ENCODE measurements around the gene PSTPIP1. TPM values are rescaled to one million over a fixed set of nuclear protein-coding genes. Genes with fewer than 3 reads are reported as not detected.

Gene PSTPIP1
- total and polyA plus RNA-seq, 2 of the 8 experiments (the other 6 are each of a cell fraction or from before 2014, with no cell fraction given), result 1.6 to 1.8 TPM

- no peak overlapping the region for H3K56ac ChIP-seq (replicated peaks; ENCODE audit: insufficient read length, low read depth, low read length)
- H3K27me3 ChIP-seq (replicated peaks in 1 of 4; ENCODE audit: control insufficient read depth in 3 of 4, extremely low read depth in 1 of 4, insufficient read depth in 3 of 4, low read length in 3 of 4), result peaks cover 0 to 2% (median 0%) of the 10 kb centered on the region in 4 experiments; a peak in 1 of 7 replicates
- ChIA-PET POLR2A (ENCODE audit: partially characterized antibody) (interaction anchor here (0.6 to 0.8 kb wide), 2 partner anchors 11 to 13 kb away, joined by 3 read pairs; no protein-coding TSS in a partner anchor), CTCF (ENCODE audit: partially characterized antibody) (interaction anchor here (1.0 to 1.6 kb wide), 2 partner anchors 9 to 44 kb away, joined by 4 to 5 read pairs; no protein-coding TSS in a partner anchor)
- H3K23ac ChIP-seq (ENCODE audit: insufficient read length), result no peak overlapping the region
- H2BK5ac ChIP-seq (ENCODE audit: low read depth, low read length), result no peak overlapping the region
- 98% methylated on average over 3 of the region's 3 CpGs; no CpG with 5 or more reads in 1 of the 2 experiments for whole genome bisulfite sequencing, 2 experiments (ENCODE audit: extremely low coverage in 1 of 2, insufficient coverage in 1 of 2, insufficient read length in 1 of 2, insufficient replicate concordance in 2 of 2, low coverage in 1 of 2, low lambda C conversion rate in 2 of 2, missing lambda C conversion rate in 1 of 2)
- FAIRE-seq (no peak), DNase-seq (ENCODE audit: low read depth in 1 of 2, low spot score in 2 of 2) (no peak)
- H3K14ac ChIP-seq (ENCODE audit: insufficient read length), result no peak overlapping the region
- H2BK15ac ChIP-seq (ENCODE audit: low read length), result no peak overlapping the region
- H3K9ac ChIP-seq (replicated peaks in 1 of 4; ENCODE audit: extremely low read depth in 1 of 4, low read depth in 3 of 4, low read length in 3 of 4), result no peak overlapping the region
- H2BK120ac ChIP-seq (replicated peaks; ENCODE audit: low read depth, low read length), result no peak overlapping the region
- no peak overlapping the region for H4K91ac ChIP-seq (replicated peaks; ENCODE audit: insufficient read length, low read length)
- H3K79me2 ChIP-seq (ENCODE audit: control insufficient read depth in 1 of 2, insufficient read depth in 2 of 2, low read length in 2 of 2), result peaks cover 0 to 77% of the 10 kb centered on the region in 2 experiments; a peak in 2 of 4 replicates
- no peak overlapping the region for H3K4ac ChIP-seq (replicated peaks; ENCODE audit: insufficient read length, low read depth, low read length)
- H3K27ac ChIP-seq (ENCODE audit: low read depth, low read length), result no peak overlapping the region
- H4K20me1 ChIP-seq (replicated peaks in 1 of 2; ENCODE audit: control insufficient read depth in 1 of 2, insufficient read depth in 2 of 2, low read length in 2 of 2), result peaks cover 9 to 12% of the 10 kb centered on the region in 2 experiments
- peaks cover 6% of the 10 kb centered on the region for H3K23me2 ChIP-seq (ENCODE audit: low read depth, low read length)
- no peak overlapping the region for H4K5ac ChIP-seq (ENCODE audit: insufficient read length, low read depth, low read length)
- H3K4me2 ChIP-seq (ENCODE audit: insufficient read depth in 1 of 2, low read depth in 2 of 2, low read length in 2 of 2), result no peak overlapping the region
- H4K8ac ChIP-seq (ENCODE audit: extremely low read depth, insufficient read depth, low read length), result no peak overlapping the region
- H3K36me3 ChIP-seq (ENCODE audit: control insufficient read depth in 2 of 4, insufficient read depth in 4 of 4, low read length in 3 of 4), result no peaks in the 10 kb centered on the region
- peaks cover 1 to 10% (median 6%) of the 10 kb centered on the region in 4 experiments; a peak in 5 of 7 replicates for H3K4me1 ChIP-seq (replicated peaks in 1 of 4; ENCODE audit: control insufficient read depth in 3 of 4, insufficient read depth in 4 of 4, low read length in 3 of 4)
- H3K9me3 ChIP-seq (ENCODE audit: insufficient read depth in 2 of 2, low read depth in 1 of 2, low read length in 1 of 2), result no peaks in the 10 kb centered on the region
- no peak overlapping the region for H2AK5ac ChIP-seq (ENCODE audit: low read depth, low read length)
- H2BK20ac ChIP-seq (ENCODE audit: low read length), result no peak overlapping the region
- TF ChIP-seq CHD2 (IDR thresholded peaks at IDR 0.05; ENCODE audit: low read length), result no peak
- no peak for TF ChIP-seq RXRA (IDR thresholded peaks at IDR 0.05; ENCODE audit: insufficient read depth, low read depth, low read length)
- TF ChIP-seq EGR1 (IDR thresholded peaks at IDR 0.05; ENCODE audit: borderline replicate concordance, low read depth, low read length), result no peak
- TF ChIP-seq POLR2A (IDR thresholded peaks at IDR 0.05; ENCODE audit: control extremely low read depth in 1 of 2, low read depth in 2 of 2, low read length in 2 of 2), result no peak
- no peak for TF ChIP-seq EZH2 (IDR thresholded peaks at IDR 0.05; ENCODE audit: low read depth, low read length, severe bottlenecking)
- no peak for TF ChIP-seq ZNF274 (IDR thresholded peaks at IDR 0.05; ENCODE audit: borderline replicate concordance, extremely low read depth, low read length)
- TF ChIP-seq RAD21 (IDR thresholded peaks at IDR 0.05 in 1 of 2, conservative IDR thresholded peaks at IDR 0.05 in 1 of 2; ENCODE audit: low read depth in 2 of 2, low read length in 2 of 2), result no peak
- TF ChIP-seq SP2 (IDR thresholded peaks at IDR 0.05; ENCODE audit: low read length), result no peak
- TF ChIP-seq HDAC2 (IDR thresholded peaks at IDR 0.05; ENCODE audit: borderline replicate concordance in 1 of 2, low read depth in 2 of 2, low read length in 2 of 2), result no peak
- TF ChIP-seq BCL11A (IDR thresholded peaks at IDR 0.05; ENCODE audit: low read depth in 2 of 2, low read length in 2 of 2), result no peak
- TF ChIP-seq ASH2L (IDR thresholded peaks at IDR 0.05; ENCODE audit: low read length), result no peak
- no peak overlapping the region for H2AFZ ChIP-seq (ENCODE audit: low read length)
- H3K18ac ChIP-seq (ENCODE audit: extremely low read depth, low read length), result no peak overlapping the region
- H3K4me3 ChIP-seq (ENCODE audit: extremely low read depth in 1 of 4, insufficient read depth in 2 of 4, low read depth in 3 of 4, low read length in 4 of 4), result no peak overlapping the region
- H3K79me1 ChIP-seq (ENCODE audit: low read depth, low read length), result peaks cover 3% of the 10 kb centered on the region; the same call in 1 of the 2 replicates
- no peak overlapping the region for H2BK12ac ChIP-seq (ENCODE audit: low read depth, low read length)
Measured at GRCh38 chr15:77066971-77067690, 72.2 kb downstream of the PSTPIP1 start.
